Esophagus muscularis mucosa (tissue), 4 donors: ENCODE measurements around the gene NOBOX. TPM values are rescaled to one million over a fixed set of nuclear protein-coding genes. Genes with fewer than 3 reads are reported as not detected.
"Not testable (repeated sequence)": the region's sequence is repeated elsewhere in the genome, so short reads cannot be mapped to it uniquely, and the experiment has no call there.

Source experiments
- DNase-seq: peaks from one replicate; pipeline ENCODE4 v3.0.0-alpha.2; 2017; ENCODE audit errors: extremely low spot score
- H3K27ac ChIP-seq, 4 donors: fragments of 200-600 bp; sonication (generic); replicated peaks in 1 of 4; 1 replicate in 3 of 4; 2 replicates in 1 of 4; pipeline ENCODE4 v1.5.1; 2016 to 2019; ENCODE audit warnings: mild to moderate bottlenecking in 1 of 4
- H3K27me3 ChIP-seq, 4 donors: fragments of 200-600 bp; sonication (generic); one replicate each; pipeline versions ENCODE4 v1.5.1 to v1.6.0; 2016 to 2019
- H3K36me3 ChIP-seq, 4 donors: fragments of 200-600 bp; sonication (generic); one replicate each; pipeline ENCODE4 v1.5.1; 2016 to 2019
- H3K4me1 ChIP-seq, 4 donors: fragments of 200-600 bp; sonication (generic); one replicate each; pipeline ENCODE4 v1.5.1; 2016 to 2019
- H3K4me3 ChIP-seq, 4 donors: fragments of 200-600 bp; sonication (generic); 1 replicate in 2 of 4; 2 replicates in 2 of 4; pipeline ENCODE4 v1.5.1; 2016 to 2019; ENCODE audit warnings: mild to moderate bottlenecking in 4 of 4, moderate library complexity in 1 of 4
- H3K9me3 ChIP-seq, 4 donors: fragments of 200-600 bp; sonication (generic); 1 replicate in 3 of 4; 2 replicates in 1 of 4; pipeline ENCODE4 v1.5.1; 2016 to 2019
- WGBS: methylation state at CpG from one replicate; pipeline ENCODE4 v1.1.5; 2018; 5-methylcytosine and 5-hydroxymethylcytosine counted together
- intact Hi-C: fragments of 100-400 bp; cut with DNase I; formaldehyde crosslinking; loops from one replicate; pipeline ENCODE4 v1.15.1; 2023
- small RNA-seq, 3 donors: library from RNA; depleted of rRNA; stranded (forward); fragments of <200 nt; gene quantifications; one replicate each; pipeline ENCODE3, GENCODE V24; 2016
- total RNA-seq, 4 donors: library from RNA; depleted of rRNA; stranded (reverse); fragments of >200 nt; gene quantifications; one replicate each; pipeline versions ENCODE4 v1.1.0 to v1.2.1, GENCODE V29; 2016

Gene NOBOX
- total RNA-seq, 4 donors from 2014 or later = not detected

DNA sequence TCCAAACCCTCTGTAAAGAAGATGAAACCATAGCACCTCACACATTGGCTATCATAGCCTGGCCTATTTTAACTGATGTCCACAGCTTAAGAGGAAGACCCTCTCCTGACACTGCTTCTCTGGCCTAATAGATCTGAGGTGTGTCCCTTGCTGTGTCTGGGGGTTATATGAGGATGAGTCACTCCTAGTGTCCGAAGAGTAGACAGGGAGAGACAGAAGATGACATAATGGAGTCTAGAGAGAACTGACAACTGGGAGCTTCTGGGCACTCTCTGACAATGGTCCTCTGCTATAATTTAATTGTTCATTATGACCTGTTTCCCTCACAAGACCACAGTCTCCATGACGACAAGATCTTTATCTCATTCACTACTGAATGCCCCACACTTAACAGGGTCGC, 41.4 kb downstream of the NOBOX start:
- H3K36me3 ChIP-seq = not testable (repeated sequence)

DNA sequence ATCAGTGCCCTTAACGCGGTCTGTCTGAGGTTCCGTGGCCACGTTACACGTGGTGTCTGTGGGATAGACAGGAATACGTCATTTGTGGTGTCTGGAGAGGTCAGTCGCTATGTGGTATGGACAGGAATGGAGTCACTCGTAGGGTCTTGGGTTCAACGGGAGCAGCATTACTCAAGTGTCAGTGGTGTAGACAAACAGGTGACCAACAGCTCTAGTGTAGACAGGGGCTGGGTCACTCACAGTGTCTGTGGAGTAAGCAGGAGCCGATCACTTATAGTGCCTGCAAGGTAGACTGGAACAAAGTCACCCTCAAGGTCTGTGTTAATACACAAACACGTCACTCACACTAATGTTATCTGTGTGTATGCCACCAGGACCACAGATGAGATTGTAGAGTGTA, 46.6 kb downstream of the NOBOX start:
- H3K27ac ChIP-seq, DNase-seq: not testable (repeated sequence)
- WGBS = no CpG with 5 or more reads among the region's 11 CpGs

More for the DNA sequence above, 41.4 kb downstream of the NOBOX start:
- intact Hi-C loops, H3K9me3 ChIP-seq, H3K27ac ChIP-seq, H3K27me3 ChIP-seq, H3K4me3 ChIP-seq, H3K4me1 ChIP-seq, DNase-seq: not testable (repeated sequence)
- no CpG with 5 or more reads among the region's 3 CpGs for WGBS

DNA sequence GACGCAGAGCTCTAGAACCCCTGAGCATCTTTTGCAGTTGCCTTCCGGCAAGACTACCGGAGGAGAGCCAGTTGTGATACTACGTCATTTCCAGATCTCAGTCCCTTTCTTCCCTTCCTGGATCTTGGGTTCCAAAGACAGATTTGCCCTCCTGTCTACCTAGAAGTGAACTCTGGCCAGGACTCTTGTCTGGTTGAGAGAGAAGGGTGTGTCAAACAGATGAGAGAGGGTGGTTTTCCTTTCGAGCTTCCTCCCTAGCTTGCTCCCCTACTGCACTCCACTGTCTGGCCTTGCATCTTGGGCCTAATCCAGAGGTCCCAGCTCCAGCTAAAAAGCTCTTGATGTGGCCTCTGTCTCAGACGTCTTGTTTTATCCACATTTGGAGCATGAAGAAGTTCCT, 47.3 kb downstream of the NOBOX start:
- H3K4me3 ChIP-seq, intact Hi-C loops, H3K36me3 ChIP-seq, DNase-seq, H3K9me3 ChIP-seq, H3K27ac ChIP-seq, H3K27me3 ChIP-seq: not testable (repeated sequence)
- H3K4me1 ChIP-seq = peaks cover 0 to 16% (median 0%) of the 10 kb centered on the region in 4 donors
- no CpG with 5 or more reads among the region's 6 CpGs for WGBS

More for the DNA sequence above, 46.6 kb downstream of the NOBOX start:
- peaks cover 0 to 13% (median 0%) of the 10 kb centered on the region in 4 donors for H3K4me1 ChIP-seq
- H3K9me3 ChIP-seq, H3K36me3 ChIP-seq, H3K27me3 ChIP-seq, H3K4me3 ChIP-seq, intact Hi-C loops: not testable (repeated sequence)

DNA sequence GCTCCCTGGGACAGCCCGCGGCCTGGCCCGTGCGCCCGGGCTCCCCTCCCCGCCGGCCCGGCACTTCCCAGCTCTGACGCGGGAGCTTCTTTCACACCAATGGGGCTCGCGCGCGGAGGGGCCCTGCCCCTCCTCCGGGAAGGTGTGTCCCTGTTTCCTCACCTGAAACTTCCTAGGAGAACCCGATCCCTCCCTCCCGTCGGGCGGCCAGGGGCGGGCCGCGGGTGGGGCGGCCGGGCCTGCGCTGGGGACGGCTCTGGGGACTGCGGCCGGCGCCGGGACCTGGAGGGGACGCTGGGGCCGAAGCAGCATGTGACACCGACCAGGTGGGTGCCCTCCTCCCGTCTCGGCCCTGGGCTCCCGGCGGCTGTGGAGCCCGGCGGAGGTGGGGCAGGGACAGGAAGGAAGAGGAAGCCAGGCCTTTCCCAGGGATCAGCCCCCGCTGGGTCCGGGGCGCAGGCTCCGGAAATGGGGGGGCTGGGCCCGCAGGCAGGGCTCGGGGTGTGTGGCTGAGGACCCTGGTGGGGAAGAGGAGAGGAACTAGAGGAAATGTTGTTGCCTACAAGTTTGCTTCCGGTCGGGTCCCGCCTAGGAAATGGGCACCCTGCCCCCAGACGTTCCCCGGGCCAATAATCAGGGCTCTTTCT, 48.2 kb downstream of the NOBOX start, which contains the start of gene ARHGEF5:
TSS of gene ARHGEF5 (plus strand) at position 227 of the 647 bp plus-strand sequence. CDS start 7,268 bp downstream, outside the sequence.
- H3K9me3 ChIP-seq, intact Hi-C loops, DNase-seq, H3K36me3 ChIP-seq, H3K27ac ChIP-seq, H3K27me3 ChIP-seq: not testable (repeated sequence)
- Histone ChIP-seq H3K4me1 (peaks cover 0 to 16% (median 0%) of the 10 kb centered on the region in 4 donors), H3K4me3 (peak within 1 kb of the TSS in 2 of 4 donors; percentile 31 to 37)
- WGBS = no CpG with 5 or more reads among the region's 50 CpGs

DNA sequence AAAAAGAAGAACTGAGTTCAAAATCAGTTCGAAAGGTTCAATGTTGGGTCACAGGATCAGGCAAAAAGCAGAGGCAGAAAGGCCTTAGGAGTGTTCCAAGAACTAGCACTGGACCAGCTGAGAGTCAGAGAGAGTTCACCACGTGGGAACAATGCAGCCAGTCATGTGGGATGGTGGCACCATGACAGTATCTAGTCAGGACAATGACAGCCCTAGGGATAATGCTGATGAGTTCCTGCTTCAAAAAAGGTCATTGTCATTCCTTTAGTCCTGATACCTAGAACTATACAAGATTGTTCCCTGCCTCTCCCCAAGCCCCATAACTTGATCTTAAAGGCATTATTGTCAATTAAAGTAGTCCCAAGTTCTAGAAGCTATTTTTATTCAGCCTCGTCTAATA, 51.8 kb downstream of the NOBOX start:
- H3K27me3 ChIP-seq, H3K9me3 ChIP-seq, H3K4me3 ChIP-seq, H3K36me3 ChIP-seq, H3K27ac ChIP-seq, intact Hi-C loops: not testable (repeated sequence)
- peak; percentile 37 for DNase-seq
- WGBS = 71% methylated on average over 2 of the region's 3 CpGs
- peaks cover 0 to 16% (median 0%) of the 10 kb centered on the region in 4 donors for H3K4me1 ChIP-seq

DNA sequence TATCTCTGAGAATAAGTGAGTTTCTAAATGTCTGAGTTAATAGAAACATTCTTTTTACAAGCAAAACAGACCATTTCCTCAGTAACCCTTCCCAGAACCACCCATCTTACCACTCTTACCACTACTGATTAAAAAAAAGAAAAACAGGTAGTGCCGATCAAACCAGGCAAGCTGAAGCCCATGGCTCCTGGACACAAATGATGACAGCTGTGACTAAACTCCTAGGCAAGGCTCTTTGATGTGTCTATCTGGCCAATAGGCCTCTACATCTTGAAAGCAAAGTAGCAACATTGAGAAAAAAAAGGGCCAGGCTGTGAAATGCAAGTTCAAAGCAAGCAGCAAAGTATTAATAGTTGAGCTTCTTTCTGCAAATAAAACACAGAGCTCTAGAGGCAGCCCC, 54.9 kb downstream of the NOBOX start:
- H3K4me3 ChIP-seq, intact Hi-C loops, H3K27ac ChIP-seq, H3K27me3 ChIP-seq, H3K9me3 ChIP-seq, H3K36me3 ChIP-seq, DNase-seq: not testable (repeated sequence)
- no CpG with 5 or more reads among the region's 1 CpG for WGBS
- H3K4me1 ChIP-seq = peaks cover 0 to 16% (median 0%) of the 10 kb centered on the region in 4 donors

Small RNA genes lying within 50 kb of the gene (small RNA-seq; reads per million reads assigned to genes)
- 0 to 0.37 (median 0) reads per million in 3 donors for gene RNU6ATAC40P

Other genes with a start within 250 kb of the NOBOX start
- gene CTAGE4, start 220.2 kb downstream of the NOBOX start, total RNA-seq = 1 to 10 TPM in 1 of 4 donors, under 1 TPM in 2, not detected in 1; 0.71 to 2.5 (median 0.83) TPM
- 1 to 10 TPM; 1.5 to 4.0 (median 1.8) TPM for gene ARHGEF35, start 207.9 kb downstream of the NOBOX start, total RNA-seq
- under 1 TPM in 2 of 4 donors, not detected in 2; 0.11 to 0.19 TPM for gene OR2A42, start 164.1 kb downstream of the NOBOX start, total RNA-seq
- gene OR2A7, start 138.9 kb downstream of the NOBOX start, total RNA-seq = 1 to 10 TPM in 3 of 4 donors, not detected in 1; 1.2 to 2.3 (median 2.1) TPM
- 1 to 10 TPM in 1 of 4 donors, under 1 TPM in 2, not detected in 1; 0.42 to 1.5 (median 0.71) TPM for gene CTAGE8, start 134.4 kb downstream of the NOBOX start, total RNA-seq
- gene OR2A1, start 91.3 kb downstream of the NOBOX start, total RNA-seq = under 1 TPM in 3 of 4 donors, not detected in 1; 0.17 to 0.26 (median 0.17) TPM
- 10 to 100 TPM in 1 of 4 donors, 1 to 10 TPM in 3; 4.6 to 11.8 (median 8.9) TPM for gene ARHGEF5, start 48.3 kb downstream of the NOBOX start, total RNA-seq